Measurements from ENCODE around the gene TAB2. TPM values are rescaled to one million over a fixed set of nuclear protein-coding genes. Genes with fewer than 3 reads are reported as not detected.

The TAB2 gene
- total and polyA plus RNA-seq, 2 donors (not counting 1 experiment from before 2014, with no cell fraction given), result 31.6 to 88.5 TPM

- Histone ChIP-seq H3K4me3 (ENCODE audit: control extremely low read depth in 1 of 5, extremely low read depth in 1 of 5, insufficient read depth in 1 of 5, low read depth in 2 of 5, low read length in 4 of 5) (no peak overlapping the region), H3K9ac (ENCODE audit: low read length) (no peak overlapping the region), H3K4me1 (ENCODE audit: control insufficient read depth in 2 of 2, insufficient read depth in 2 of 2, low read length in 2 of 2) (no peaks in the 10 kb centered on the region), H3K4me2 (replicated peaks; ENCODE audit: low read depth, low read length, poor library complexity, severe bottlenecking) (no peak overlapping the region), H3K79me2 (ENCODE audit: control insufficient read depth, insufficient read depth, low read length) (peaks cover 53% of the 10 kb centered on the region), H3K27me3 (replicated peaks in 1 of 4; ENCODE audit: control extremely low read depth in 1 of 4, control insufficient read depth in 3 of 4, insufficient read depth in 4 of 4, low read length in 3 of 4) (no peaks in the 10 kb centered on the region), H3K27ac (ENCODE audit: low read length in 2 of 2) (no peak overlapping the region), H3K9me3 (ENCODE audit: control extremely low read depth in 1 of 3, control insufficient read depth in 2 of 3, insufficient read depth in 1 of 3, low read length in 2 of 3) (peaks cover 0 to 3% (median 3%) of the 10 kb centered on the region in 3 donors), H3K36me3 (replicated peaks in 1 of 2; ENCODE audit: control extremely low read depth in 1 of 2, control insufficient read depth in 1 of 2, extremely low read depth in 1 of 2, insufficient read depth in 2 of 2, low read length in 1 of 2) (peaks cover 10 to 34% of the 10 kb centered on the region in 2 experiments), H2AFZ (ENCODE audit: insufficient read depth, low read depth, low read length, poor library complexity, severe bottlenecking) (no peak overlapping the region), H4K20me1 (ENCODE audit: control insufficient read depth, insufficient read depth, low read length, poor library complexity, severe bottlenecking) (peaks cover 7% of the 10 kb centered on the region)
- no peak overlapping the region for H3K27ac Mint-ChIP-seq
- TF ChIP-seq EZH2 (IDR thresholded peaks at IDR 0.05; ENCODE audit: borderline replicate concordance, insufficient read depth, low read depth, low read length, poor library complexity, severe bottlenecking) (no peak), CTCF (IDR thresholded peaks at IDR 0.05) (no peak)
- no peak for ATAC-seq (ENCODE audit: low read depth)
- intact Hi-C loops (cut with micrococcal nuclease), result no loop called here
- H3K4me3 Mint-ChIP-seq, result no peak overlapping the region
- no peak for DNase-seq
- CTCF ChIA-PET, result interaction anchor here (2.9 kb wide), 1 partner anchor 47 kb away, joined by 13 read pairs; no protein-coding TSS in a partner anchor
- H3K9me3 Mint-ChIP-seq (ENCODE audit: insufficient read depth), result peaks cover 5% of the 10 kb centered on the region
- H3K4me1 Mint-ChIP-seq, result peaks cover 15% of the 10 kb centered on the region
- no peaks in the 10 kb centered on the region for H3K27me3 Mint-ChIP-seq
- POLR2A ChIA-PET, result no interaction called here
Measured at GRCh38 chr6:149384464-149384863, 67.0 kb downstream of the TAB2 start.

- ATAC-seq (ENCODE audit: low read depth), result no peak
- Histone ChIP-seq H2AFZ (ENCODE audit: insufficient read depth, low read depth, low read length, poor library complexity, severe bottlenecking) (no peak overlapping the region), H3K4me1 (ENCODE audit: control insufficient read depth in 2 of 2, insufficient read depth in 2 of 2, low read length in 2 of 2) (no peaks in the 10 kb centered on the region), H3K27ac (ENCODE audit: low read length in 2 of 2) (no peak overlapping the region), H4K20me1 (ENCODE audit: control insufficient read depth, insufficient read depth, low read length, poor library complexity, severe bottlenecking) (peaks cover 7% of the 10 kb centered on the region), H3K9me3 (ENCODE audit: control extremely low read depth in 1 of 3, control insufficient read depth in 2 of 3, insufficient read depth in 1 of 3, low read length in 2 of 3) (peaks cover 0 to 3% (median 3%) of the 10 kb centered on the region in 3 donors), H3K9ac (ENCODE audit: low read length) (no peak overlapping the region), H3K4me2 (replicated peaks; ENCODE audit: low read depth, low read length, poor library complexity, severe bottlenecking) (no peak overlapping the region), H3K36me3 (replicated peaks in 1 of 2; ENCODE audit: control extremely low read depth in 1 of 2, control insufficient read depth in 1 of 2, extremely low read depth in 1 of 2, insufficient read depth in 2 of 2, low read length in 1 of 2) (peaks cover 7 to 19% of the 10 kb centered on the region in 2 experiments), H3K79me2 (ENCODE audit: control insufficient read depth, insufficient read depth, low read length) (peaks cover 48% of the 10 kb centered on the region), H3K4me3 (ENCODE audit: control extremely low read depth in 1 of 5, extremely low read depth in 1 of 5, insufficient read depth in 1 of 5, low read depth in 2 of 5, low read length in 4 of 5) (no peak overlapping the region), H3K27me3 (replicated peaks in 1 of 4; ENCODE audit: control extremely low read depth in 1 of 4, control insufficient read depth in 3 of 4, insufficient read depth in 4 of 4, low read length in 3 of 4) (no peaks in the 10 kb centered on the region)
- 100% methylated on average over 1 of the region's 5 CpGs for WGBS (ENCODE audit: insufficient coverage)
- H3K9me3 Mint-ChIP-seq (ENCODE audit: insufficient read depth), result peaks cover 5% of the 10 kb centered on the region
- H3K4me1 Mint-ChIP-seq, result peaks cover 15% of the 10 kb centered on the region
- H3K27ac Mint-ChIP-seq, result no peak overlapping the region
- no peak overlapping the region for H3K4me3 Mint-ChIP-seq
- CTCF ChIA-PET, result no interaction called here
- H3K27me3 Mint-ChIP-seq, result no peaks in the 10 kb centered on the region
- no peak for DNase-seq
- TF ChIP-seq CTCF (IDR thresholded peaks at IDR 0.05) (no peak), EZH2 (IDR thresholded peaks at IDR 0.05; ENCODE audit: borderline replicate concordance, insufficient read depth, low read depth, low read length, poor library complexity, severe bottlenecking) (no peak)
- POLR2A ChIA-PET, result no interaction called here
- intact Hi-C loops (cut with micrococcal nuclease), result loop anchor here (5.0 kb wide), 1 partner anchor 34 kb away; no protein-coding TSS in a partner anchor
Measured at GRCh38 chr6:149385998-149386646, 68.6 kb downstream of the TAB2 start.
